HG03039 (cell line): ENCODE results near the gene GLIS1.

Source experiments
- ATAC-seq: cut with Tn5 transposase; IDR thresholded peaks from one replicate; pipeline ENCODE4 v1.9.1; 2021; ENCODE audit warnings: mild to moderate bottlenecking, moderate library complexity; ENCODE audit not compliant: unreplicated experiment

GLIS1 gene

GRCh38 chr1:53541263-53541625 is 197.7 kb downstream of the GLIS1 start:
- no peak for ATAC-seq

GRCh38 chr1:53540604-53541262 is 198.2 kb downstream of the GLIS1 start:
- no peak for ATAC-seq

GRCh38 chr1:53539711-53540603 is 199.0 kb downstream of the GLIS1 start:
- ATAC-seq, result no peak

- ATAC-seq, result no peak
These were observed 199.7 kb downstream of the GLIS1 start for GRCh38 chr1:53539226-53539625.

GRCh38 chr1:53536606-53537005 is 202.4 kb downstream of the GLIS1 start:
- ATAC-seq, result no peak

GRCh38 chr1:53535846-53536245 is 203.1 kb downstream of the GLIS1 start:
- ATAC-seq, result no peak

- no peak for ATAC-seq
These were observed 203.7 kb downstream of the GLIS1 start for GRCh38 chr1:53535226-53535625.

- no peak for ATAC-seq
These were observed 206.1 kb downstream of the GLIS1 start for GRCh38 chr1:53532912-53533311.

GRCh38 chr1:53532377-53532776 is 206.6 kb downstream of the GLIS1 start:
- ATAC-seq, result no peak

- no peak for ATAC-seq
These were observed 208.4 kb downstream of the GLIS1 start for GRCh38 chr1:53530550-53530949.

GRCh38 chr1:53529555-53529954 is 209.4 kb downstream of the GLIS1 start:
- ATAC-seq, result no peak

GRCh38 chr1:53527368-53527767 is 211.6 kb downstream of the GLIS1 start:
- no peak for ATAC-seq

- ATAC-seq, result no peak
These were observed 212.4 kb downstream of the GLIS1 start for GRCh38 chr1:53526451-53527101.

- ATAC-seq, result no peak
These were observed 213.4 kb downstream of the GLIS1 start for GRCh38 chr1:53525595-53525994.

GRCh38 chr1:53524428-53525375 is 214.3 kb downstream of the GLIS1 start:
- no peak for ATAC-seq

GRCh38 chr1:53521924-53522552 is 216.9 kb downstream of the GLIS1 start:
- no peak for ATAC-seq

GRCh38 chr1:53520481-53520880 is 218.5 kb downstream of the GLIS1 start:
- ATAC-seq, result no peak

- ATAC-seq, result no peak
These were observed 219.5 kb downstream of the GLIS1 start for GRCh38 chr1:53519421-53519820.

GRCh38 chr1:53518775-53519174 is 220.2 kb downstream of the GLIS1 start:
- no peak for ATAC-seq

- ATAC-seq, result no peak
These were observed 221.1 kb downstream of the GLIS1 start for GRCh38 chr1:53517821-53518352.
